ENCODE measurements around the gene YDJC.

YDJC gene

GRCh38 chr22:21594865-21595452 is 34.9 kb downstream of the YDJC start:
- DNase-seq (ENCODE audit: low spot score), result no peak
- in situ Hi-C loops (cut with MboI; ENCODE audit: low pct_unique_long_range_greater_than_20kb, low sequenced_read_pairs, unreplicated experiment), result no loop called here
- no peak for TF ChIP-seq CTCF (IDR thresholded peaks at IDR 0.05; ENCODE audit: extremely low read depth, insufficient read depth, missing control alignments)

- TF ChIP-seq CTCF (IDR thresholded peaks at IDR 0.05; ENCODE audit: extremely low read depth, insufficient read depth, missing control alignments), result peak; percentile 7
- in situ Hi-C loops (cut with MboI; ENCODE audit: low pct_unique_long_range_greater_than_20kb, low sequenced_read_pairs, unreplicated experiment), result no loop called here
- no peak for DNase-seq (ENCODE audit: low spot score)
Measured at GRCh38 chr22:21593406-21594232, 36.2 kb downstream of the YDJC start.

- in situ Hi-C loops (cut with MboI; ENCODE audit: low pct_unique_long_range_greater_than_20kb, low sequenced_read_pairs, unreplicated experiment), result no loop called here
- DNase-seq (ENCODE audit: low spot score), result no peak
- no peak for TF ChIP-seq CTCF (IDR thresholded peaks at IDR 0.05; ENCODE audit: extremely low read depth, insufficient read depth, missing control alignments)
Measured at GRCh38 chr22:21592422-21592821, 37.4 kb downstream of the YDJC start.

GRCh38 chr22:21591695-21592094 is 38.1 kb downstream of the YDJC start:
- in situ Hi-C loops (cut with MboI; ENCODE audit: low pct_unique_long_range_greater_than_20kb, low sequenced_read_pairs, unreplicated experiment), result no loop called here
- no peak for DNase-seq (ENCODE audit: low spot score)
- TF ChIP-seq CTCF (IDR thresholded peaks at IDR 0.05; ENCODE audit: extremely low read depth, insufficient read depth, missing control alignments), result no peak

- in situ Hi-C loops (cut with MboI; ENCODE audit: low pct_unique_long_range_greater_than_20kb, low sequenced_read_pairs, unreplicated experiment), result no loop called here
- TF ChIP-seq CTCF (IDR thresholded peaks at IDR 0.05; ENCODE audit: extremely low read depth, insufficient read depth, missing control alignments), result no peak
- DNase-seq (ENCODE audit: low spot score), result no peak
Measured at GRCh38 chr22:21590809-21591641, 38.8 kb downstream of the YDJC start.

- in situ Hi-C loops (cut with MboI; ENCODE audit: low pct_unique_long_range_greater_than_20kb, low sequenced_read_pairs, unreplicated experiment), result no loop called here
- no peak for DNase-seq (ENCODE audit: low spot score)
- no peak for TF ChIP-seq CTCF (IDR thresholded peaks at IDR 0.05; ENCODE audit: extremely low read depth, insufficient read depth, missing control alignments)
Measured at GRCh38 chr22:21589396-21589795, 40.4 kb downstream of the YDJC start.

Measured in GM13977 (cell line).